OCI-LY3 (cell line): ENCODE data around the gene DAG1.

ENCODE experiments used
- EZH2phosphoT487 ChIP-seq: fragments of 200-600 bp; shearing (Covaris generic); IDR thresholded peaks from 2 replicates; pipeline ENCODE4 v1.6.1; 2018; ENCODE audit warnings: antibody characterized with exemption, mixed run types, low read depth
- TF ChIP-seq, protein P1 (sequence below): fragments of 200-600, 300-600 bp; sonication (generic); IDR thresholded peaks from 2 replicates; pipeline ENCODE4 v1.5.1; 2014; ENCODE audit warnings: antibody characterized with exemption, low read length, low read depth

DNA sequence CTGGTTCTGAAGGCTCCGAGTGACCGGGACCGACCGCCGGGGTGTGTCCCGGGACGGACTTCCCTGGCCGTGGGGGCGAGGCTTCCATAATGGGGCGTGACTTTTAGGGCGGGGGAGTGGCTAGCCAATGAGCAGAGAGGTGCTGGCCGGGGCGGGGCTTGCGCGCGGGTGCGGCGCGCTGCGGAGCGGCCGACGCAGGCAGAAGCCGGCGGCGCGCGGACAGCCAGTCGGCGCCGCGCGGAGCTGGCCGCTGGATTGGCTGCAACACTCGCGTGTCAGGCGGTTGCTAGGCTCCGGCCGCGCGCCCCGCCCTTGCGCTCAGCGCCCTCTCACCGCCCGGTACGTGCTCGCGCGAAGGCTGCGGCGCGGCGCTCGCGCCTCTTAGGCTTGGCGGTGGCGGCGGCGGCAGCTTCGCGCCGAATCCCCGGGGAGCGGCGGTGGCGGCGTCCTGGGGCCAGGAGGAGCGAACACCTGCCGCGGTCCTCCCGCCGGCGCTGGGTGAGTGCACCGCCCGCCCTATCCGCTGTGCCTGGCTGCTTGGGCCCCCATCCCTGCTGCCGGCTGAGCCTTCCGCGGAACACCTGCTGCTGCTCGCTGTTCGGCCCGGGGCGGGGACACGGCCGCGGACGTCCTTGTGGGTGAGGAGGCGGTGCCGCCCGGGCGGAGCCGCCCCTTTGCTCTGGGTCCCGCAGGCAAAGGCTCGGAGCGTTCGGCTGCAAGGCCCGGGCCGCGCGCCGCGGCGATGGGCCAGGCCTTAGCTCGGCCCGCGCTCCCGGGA is at the start of gene DAG1:
- TF ChIP-seq, protein P1, sequence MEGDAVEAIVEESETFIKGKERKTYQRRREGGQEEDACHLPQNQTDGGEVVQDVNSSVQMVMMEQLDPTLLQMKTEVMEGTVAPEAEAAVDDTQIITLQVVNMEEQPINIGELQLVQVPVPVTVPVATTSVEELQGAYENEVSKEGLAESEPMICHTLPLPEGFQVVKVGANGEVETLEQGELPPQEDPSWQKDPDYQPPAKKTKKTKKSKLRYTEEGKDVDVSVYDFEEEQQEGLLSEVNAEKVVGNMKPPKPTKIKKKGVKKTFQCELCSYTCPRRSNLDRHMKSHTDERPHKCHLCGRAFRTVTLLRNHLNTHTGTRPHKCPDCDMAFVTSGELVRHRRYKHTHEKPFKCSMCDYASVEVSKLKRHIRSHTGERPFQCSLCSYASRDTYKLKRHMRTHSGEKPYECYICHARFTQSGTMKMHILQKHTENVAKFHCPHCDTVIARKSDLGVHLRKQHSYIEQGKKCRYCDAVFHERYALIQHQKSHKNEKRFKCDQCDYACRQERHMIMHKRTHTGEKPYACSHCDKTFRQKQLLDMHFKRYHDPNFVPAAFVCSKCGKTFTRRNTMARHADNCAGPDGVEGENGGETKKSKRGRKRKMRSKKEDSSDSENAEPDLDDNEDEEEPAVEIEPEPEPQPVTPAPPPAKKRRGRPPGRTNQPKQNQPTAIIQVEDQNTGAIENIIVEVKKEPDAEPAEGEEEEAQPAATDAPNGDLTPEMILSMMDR = no peak
- no peak for TF ChIP-seq EZH2phosphoT487
